Transverse colon (tissue), 4 donors: ENCODE data around the gene GPR55. TPM values are rescaled to one million over a fixed set of nuclear protein-coding genes. Genes with fewer than 3 reads are reported as not detected.

Experiments
- DNase-seq: peaks from one replicate; pipeline ENCODE4 v3.0.0-alpha.2; 2019
- H3K27ac ChIP-seq, 4 donors: fragments of 200-600 bp; sonication (generic); 2 replicates each; pipeline ENCODE4 v1.5.1; 2016 to 2018; ENCODE audit warnings: inconsistent platforms in 4 of 4
- H3K27me3 ChIP-seq: fragments of 200-600 bp; sonication (generic); 2 replicates; pipeline ENCODE4 v1.5.1; 2017; ENCODE audit warnings: inconsistent platforms
- H3K36me3 ChIP-seq, 4 donors: fragments of 200-600 bp; sonication (generic); 2 replicates each; pipeline ENCODE4 v1.5.1; 2017 to 2019; ENCODE audit warnings: inconsistent platforms in 4 of 4
- H3K4me1 ChIP-seq, 4 donors: fragments of 200-600 bp; sonication (generic); 2 replicates each; pipeline ENCODE4 v1.5.1; 2017 to 2020; ENCODE audit warnings: inconsistent platforms in 4 of 4
- H3K4me3 ChIP-seq, 4 donors: fragments of 200-600 bp; sonication (generic); 1 replicate in 1 of 4; 2 replicates in 3 of 4; pipeline versions ENCODE4 v1.5.1 to v1.6.1; 2017 to 2019; ENCODE audit warnings: inconsistent platforms in 4 of 4
- H3K9me3 ChIP-seq, 2 donors: fragments of 200-600 bp; sonication (generic); 2 replicates each; pipeline ENCODE4 v1.5.1; 2017 to 2019; ENCODE audit warnings: inconsistent platforms in 2 of 2
- EP300 ChIP-seq: sonication (generic); formaldehyde crosslinking; IDR thresholded peaks from one replicate; pipeline ENCODE4 v1.6.1; 2017; ENCODE audit warnings: antibody characterized with exemption, low read depth
- POLR2A ChIP-seq: fragments of 450-650 bp; IDR thresholded peaks from one replicate; pipeline ENCODE4 v1.6.1; 2016; ENCODE audit warnings: antibody characterized with exemption, mild to moderate bottlenecking, moderate library complexity
- POLR2AphosphoS5 ChIP-seq, 3 donors: sonication (generic); formaldehyde crosslinking; IDR thresholded peaks; one replicate each; pipeline ENCODE4 v1.6.1; 2016; ENCODE audit warnings: antibody characterized with exemption in 3 of 3
- WGBS, 2 donors: methylation state at CpG; one replicate each; pipeline ENCODE4 v1.1.5; 2018; ENCODE audit warnings: low coverage in 1 of 2; 5-methylcytosine and 5-hydroxymethylcytosine counted together
- in situ Hi-C, 4 donors: fragments of 200-750 bp; cut with MboI; loops; one replicate each; pipeline versions ENCODE4 v1.15.0 to v1.15.1; 2017; ENCODE audit warnings: low sequenced_read_pairs in 3 of 4, low pct_ligation_motif_present in 1 of 4, low pct_unique_long_range_greater_than_20kb in 1 of 4
- intact Hi-C: fragments of 100-400 bp; cut with DNase I; formaldehyde crosslinking; loops from one replicate; pipeline ENCODE4 v1.15.1; 2023; ENCODE audit warnings: low total_unique reads
- total RNA-seq, 4 donors: library from RNA; depleted of rRNA; stranded (reverse); fragments of >200 nt; gene quantifications; one replicate each; pipeline ENCODE4 v1.1.0, GENCODE V29; 2016
- TF ChIP-seq, protein P1 (sequence below), 5 experiments: fragments of 200-600 bp in 3 of 5; fragments of 450-650 bp in 2 of 5; sonication (generic) in 3 of 5; IDR thresholded peaks; 1 replicate in 2 of 5; 2 replicates in 3 of 5; pipeline ENCODE4 v1.5.1; 2016 to 2017; ENCODE audit warnings: antibody characterized with exemption in 5 of 5, inconsistent platforms in 3 of 5, mild to moderate bottlenecking in 2 of 5, moderate library complexity in 1 of 5

GPR55 gene
- total RNA-seq, 4 donors from 2014 or later, result 0.40 to 16.1 (median 2.0) TPM

DNA sequence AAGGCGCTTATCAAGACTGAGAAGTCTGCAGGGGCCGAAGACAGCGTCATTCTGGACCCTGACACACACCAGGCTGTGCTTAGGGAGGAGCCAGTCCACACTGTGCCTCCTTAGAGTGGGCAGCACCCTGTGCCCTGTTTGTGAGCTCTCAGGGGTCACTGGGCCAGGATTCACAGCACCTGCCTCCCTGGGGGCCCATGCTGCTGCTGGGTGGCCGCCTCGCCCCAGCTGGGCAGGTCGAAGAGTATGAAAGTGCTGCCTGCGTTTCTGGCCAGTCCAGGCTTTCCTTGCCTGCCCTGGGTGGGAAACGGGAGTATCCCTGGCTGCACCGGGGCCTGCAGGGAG lies 15.4 kb upstream of the GPR55 start:
- WGBS, 2 donors, result 81% methylated on average over 9 of the region's 9 CpGs; no CpG with 5 or more reads in 1 of the 2 donors
- H3K4me3 ChIP-seq, result no peak overlapping the region
- in situ Hi-C loops, result no loop called here
- no peaks in the 10 kb centered on the region for H3K9me3 ChIP-seq
- intact Hi-C loops, result no loop called here
- H3K27ac ChIP-seq, result no peak overlapping the region
- TF ChIP-seq, protein P1, sequence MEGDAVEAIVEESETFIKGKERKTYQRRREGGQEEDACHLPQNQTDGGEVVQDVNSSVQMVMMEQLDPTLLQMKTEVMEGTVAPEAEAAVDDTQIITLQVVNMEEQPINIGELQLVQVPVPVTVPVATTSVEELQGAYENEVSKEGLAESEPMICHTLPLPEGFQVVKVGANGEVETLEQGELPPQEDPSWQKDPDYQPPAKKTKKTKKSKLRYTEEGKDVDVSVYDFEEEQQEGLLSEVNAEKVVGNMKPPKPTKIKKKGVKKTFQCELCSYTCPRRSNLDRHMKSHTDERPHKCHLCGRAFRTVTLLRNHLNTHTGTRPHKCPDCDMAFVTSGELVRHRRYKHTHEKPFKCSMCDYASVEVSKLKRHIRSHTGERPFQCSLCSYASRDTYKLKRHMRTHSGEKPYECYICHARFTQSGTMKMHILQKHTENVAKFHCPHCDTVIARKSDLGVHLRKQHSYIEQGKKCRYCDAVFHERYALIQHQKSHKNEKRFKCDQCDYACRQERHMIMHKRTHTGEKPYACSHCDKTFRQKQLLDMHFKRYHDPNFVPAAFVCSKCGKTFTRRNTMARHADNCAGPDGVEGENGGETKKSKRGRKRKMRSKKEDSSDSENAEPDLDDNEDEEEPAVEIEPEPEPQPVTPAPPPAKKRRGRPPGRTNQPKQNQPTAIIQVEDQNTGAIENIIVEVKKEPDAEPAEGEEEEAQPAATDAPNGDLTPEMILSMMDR (IDR thresholded peaks at IDR 0.05), result no peak
- TF ChIP-seq EP300, result no peak
- no peak for TF ChIP-seq POLR2AphosphoS5 (IDR thresholded peaks at IDR 0.05)
- TF ChIP-seq POLR2A, result no peak
- no peaks in the 10 kb centered on the region for H3K36me3 ChIP-seq
- DNase-seq, result no peak
- H3K4me1 ChIP-seq, result no peaks in the 10 kb centered on the region
- no peaks in the 10 kb centered on the region for H3K27me3 ChIP-seq

DNA sequence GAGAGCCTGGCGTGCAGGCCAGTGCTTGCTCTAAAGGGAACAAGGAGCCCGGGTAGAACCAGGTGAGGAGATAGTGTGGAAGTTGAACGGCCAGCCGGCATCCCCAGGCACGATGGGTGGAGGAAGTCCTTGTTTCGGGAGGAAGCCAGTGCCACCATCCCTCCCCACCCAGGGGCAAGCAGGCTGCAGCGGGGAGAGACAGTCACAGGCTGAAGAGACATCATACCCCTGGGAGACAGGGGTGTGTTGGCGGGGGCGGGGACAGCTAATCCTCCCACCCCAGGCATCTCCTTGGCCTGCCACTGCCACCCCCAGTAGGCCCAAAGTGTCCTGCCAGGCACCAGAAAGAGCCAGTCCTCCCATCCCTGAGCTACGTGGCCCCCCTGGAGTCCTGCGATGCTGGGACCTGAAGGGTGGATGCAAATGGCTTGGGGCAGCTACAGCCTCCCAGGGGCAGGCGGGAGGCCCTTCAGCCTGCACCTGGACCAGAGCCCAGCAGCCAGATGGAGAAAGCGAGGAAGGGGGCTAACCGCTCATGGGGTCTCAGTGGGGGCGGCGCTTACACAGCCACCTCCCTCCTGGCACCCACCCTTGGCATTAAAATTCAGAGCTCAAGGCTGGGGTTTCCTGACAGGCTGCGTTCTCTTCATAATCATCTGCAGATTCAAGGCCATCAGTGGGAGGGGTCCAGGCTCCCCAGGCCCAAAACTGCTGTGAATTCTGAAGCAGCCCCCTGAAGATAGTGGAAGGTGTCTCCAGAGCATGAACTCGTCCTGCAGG lies 14.8 kb upstream of the GPR55 start:
- TF ChIP-seq EP300, result no peak
- no peak for TF ChIP-seq POLR2A
- TF ChIP-seq, protein P1 (IDR thresholded peaks at IDR 0.05), result no peak
- TF ChIP-seq POLR2AphosphoS5 (IDR thresholded peaks at IDR 0.05), result no peak
- H3K4me3 ChIP-seq, result no peak overlapping the region
- in situ Hi-C loops, result no loop called here
- H3K27ac ChIP-seq, result no peak overlapping the region
- intact Hi-C loops, result no loop called here
- H3K27me3 ChIP-seq, result no peaks in the 10 kb centered on the region
- no peaks in the 10 kb centered on the region for H3K4me1 ChIP-seq
- H3K36me3 ChIP-seq, result no peaks in the 10 kb centered on the region
- H3K9me3 ChIP-seq, result no peaks in the 10 kb centered on the region
- WGBS, 2 donors, result 84% methylated on average over 17 of the region's 18 CpGs; no CpG with 5 or more reads in 1 of the 2 donors
- DNase-seq, result no peak

DNA sequence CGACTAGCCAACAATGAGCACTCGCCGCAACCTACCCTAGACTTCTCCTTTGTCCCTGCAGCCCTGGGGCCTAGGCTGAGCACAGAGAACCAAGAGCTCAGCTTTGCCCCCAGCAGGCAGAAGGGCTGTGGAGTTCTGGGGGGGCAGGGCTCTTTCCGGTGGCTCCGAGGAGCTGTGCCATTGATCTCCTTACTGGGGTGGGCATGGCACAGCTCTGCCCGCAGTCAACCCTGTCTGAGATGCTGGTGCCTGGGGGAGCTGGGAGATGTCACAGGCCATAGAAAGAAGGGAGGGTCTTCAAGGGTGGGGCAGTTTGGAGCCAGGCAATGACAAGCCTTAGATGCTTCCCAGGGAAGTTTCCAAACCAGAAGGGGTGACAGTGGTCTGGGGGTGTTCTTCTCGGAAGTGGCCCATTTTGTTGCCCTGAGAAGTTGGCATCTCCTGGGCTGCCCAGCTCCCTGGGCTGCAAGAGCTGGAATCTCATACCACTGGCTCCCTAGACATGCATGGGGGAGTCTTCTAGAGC lies 14.1 kb upstream of the GPR55 start:
- no peak for DNase-seq
- in situ Hi-C loops, result no loop called here
- Histone ChIP-seq H3K4me3 (no peak overlapping the region), H3K27ac (no peak overlapping the region), H3K4me1 (no peaks in the 10 kb centered on the region), H3K36me3 (no peaks in the 10 kb centered on the region), H3K27me3 (no peaks in the 10 kb centered on the region), H3K9me3 (no peaks in the 10 kb centered on the region)
- WGBS, 2 donors, result 99% methylated on average over 7 of the region's 7 CpGs; no CpG with 5 or more reads in 1 of the 2 donors
- intact Hi-C loops, result no loop called here
- TF ChIP-seq POLR2A (no peak), EP300 (no peak), POLR2AphosphoS5 (IDR thresholded peaks at IDR 0.05) (no peak)
- TF ChIP-seq, protein P1 (IDR thresholded peaks at IDR 0.05), result no peak

DNA sequence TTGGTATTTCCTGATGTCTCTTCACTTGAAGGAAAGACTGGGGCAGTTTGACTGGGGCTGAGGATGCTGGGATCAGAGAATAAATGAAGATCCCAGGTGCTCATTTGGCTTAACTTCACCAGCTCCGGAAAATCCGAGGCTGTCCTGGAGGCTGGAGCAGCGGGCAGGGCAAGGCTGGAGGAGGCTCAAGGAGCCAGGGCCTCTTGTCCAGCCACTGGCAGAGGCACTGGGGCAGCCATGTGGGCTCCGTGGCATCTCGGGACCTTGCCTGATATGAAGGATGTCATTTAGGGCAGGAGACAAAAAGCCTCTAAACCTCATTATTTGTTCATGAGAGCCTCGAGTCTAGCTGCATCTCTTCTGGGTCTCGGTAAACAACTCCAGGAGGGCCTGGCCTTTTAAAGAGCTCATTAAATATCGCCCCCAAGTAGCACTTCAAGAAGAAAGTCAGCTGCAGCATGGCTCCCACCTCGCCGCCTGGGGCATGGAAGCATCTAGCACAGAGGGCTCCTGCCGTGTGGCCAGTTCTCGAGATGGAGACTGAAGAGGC lies 13.5 kb upstream of the GPR55 start:
- H3K27me3 ChIP-seq, result no peaks in the 10 kb centered on the region
- no peaks in the 10 kb centered on the region for H3K4me1 ChIP-seq
- intact Hi-C loops (no loop called here), in situ Hi-C loops (no loop called here)
- no peak for TF ChIP-seq POLR2AphosphoS5 (IDR thresholded peaks at IDR 0.05)
- TF ChIP-seq EP300, result no peak
- TF ChIP-seq POLR2A, result no peak
- TF ChIP-seq, protein P1 (IDR thresholded peaks at IDR 0.05), result no peak
- no peak overlapping the region for H3K4me3 ChIP-seq
- H3K36me3 ChIP-seq, result no peaks in the 10 kb centered on the region
- no peak for DNase-seq
- no peak overlapping the region for H3K27ac ChIP-seq
- no peaks in the 10 kb centered on the region for H3K9me3 ChIP-seq
- WGBS, 2 donors, result 88 to 92% methylated on average over 2 to 12 of the region's 12 CpGs
